Measurements from ENCODE around the gene PARP3.

- TF ChIP-seq CTCF (IDR thresholded peaks at IDR 0.05) = no peak
- no peak for TF ChIP-seq POLR2A (IDR thresholded peaks at IDR 0.05)
These were observed 35.4 kb downstream of the PARP3 start for GRCh38 chr3:51977446-51978142.
